Neural crest cell (in vitro differentiated cells): ENCODE results near the gene CHMP1B. TPM values are rescaled to one million over a fixed set of nuclear protein-coding genes. Genes with fewer than 3 reads are reported as not detected.

Experiments used
- DNase-seq: peaks from one replicate; pipeline ENCODE4 v3.0.0; 2021; ENCODE audit warnings: low read depth, mixed read lengths, low spot score
- H3K27ac Mint-ChIP-seq: one replicate; pipeline ENCODE4 v1.8.0; 2021; ENCODE audit warnings: mild to moderate bottlenecking, mixed read lengths; ENCODE audit not compliant: unreplicated experiment
- H3K27me3 Mint-ChIP-seq: 2 replicates; pipeline ENCODE4 v1.8.0; 2021; ENCODE audit warnings: low read depth, mild to moderate bottlenecking, mixed read lengths
- H3K36me3 Mint-ChIP-seq: 2 replicates; pipeline ENCODE4 v1.8.0; 2021; ENCODE audit warnings: low read depth, mild to moderate bottlenecking, mixed read lengths
- H3K4me1 Mint-ChIP-seq: 2 replicates; pipeline ENCODE4 v1.8.0; 2021; ENCODE audit warnings: mixed read lengths
- H3K4me3 Mint-ChIP-seq: one replicate; pipeline ENCODE4 v1.8.0; 2021; ENCODE audit warnings: mild to moderate bottlenecking, mixed read lengths
- H3K9me3 Mint-ChIP-seq: 2 replicates; pipeline ENCODE4 v1.8.0; 2021; ENCODE audit warnings: mixed read lengths
- total RNA-seq: library from RNA; stranded (reverse); gene quantifications from 2 replicates; pipeline ENCODE4 v1.2.1, GENCODE V29; 2021
- TF ChIP-seq, protein P1 (sequence below): fragments of 200-600 bp; sonication (generic); conservative IDR thresholded peaks from 2 replicates; pipeline ENCODE4 v1.5.0; 2021; ENCODE audit warnings: antibody characterized with exemption, mild to moderate bottlenecking

The CHMP1B gene
- total RNA-seq, 1 donor from 2014 or later: 23.7 TPM

GRCh38 chr18:11877497-11878135 is 26.4 kb downstream of the CHMP1B start:
- H3K4me1 Mint-ChIP-seq: no peaks in the 10 kb centered on the region
- DNase-seq: no peak
- H3K27ac Mint-ChIP-seq: no peak overlapping the region
- no peaks in the 10 kb centered on the region for H3K27me3 Mint-ChIP-seq
- peaks cover 12% of the 10 kb centered on the region for H3K36me3 Mint-ChIP-seq
- H3K4me3 Mint-ChIP-seq: no peak overlapping the region
- TF ChIP-seq, protein P1, sequence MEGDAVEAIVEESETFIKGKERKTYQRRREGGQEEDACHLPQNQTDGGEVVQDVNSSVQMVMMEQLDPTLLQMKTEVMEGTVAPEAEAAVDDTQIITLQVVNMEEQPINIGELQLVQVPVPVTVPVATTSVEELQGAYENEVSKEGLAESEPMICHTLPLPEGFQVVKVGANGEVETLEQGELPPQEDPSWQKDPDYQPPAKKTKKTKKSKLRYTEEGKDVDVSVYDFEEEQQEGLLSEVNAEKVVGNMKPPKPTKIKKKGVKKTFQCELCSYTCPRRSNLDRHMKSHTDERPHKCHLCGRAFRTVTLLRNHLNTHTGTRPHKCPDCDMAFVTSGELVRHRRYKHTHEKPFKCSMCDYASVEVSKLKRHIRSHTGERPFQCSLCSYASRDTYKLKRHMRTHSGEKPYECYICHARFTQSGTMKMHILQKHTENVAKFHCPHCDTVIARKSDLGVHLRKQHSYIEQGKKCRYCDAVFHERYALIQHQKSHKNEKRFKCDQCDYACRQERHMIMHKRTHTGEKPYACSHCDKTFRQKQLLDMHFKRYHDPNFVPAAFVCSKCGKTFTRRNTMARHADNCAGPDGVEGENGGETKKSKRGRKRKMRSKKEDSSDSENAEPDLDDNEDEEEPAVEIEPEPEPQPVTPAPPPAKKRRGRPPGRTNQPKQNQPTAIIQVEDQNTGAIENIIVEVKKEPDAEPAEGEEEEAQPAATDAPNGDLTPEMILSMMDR: no peak
- peaks cover 2% of the 10 kb centered on the region for H3K9me3 Mint-ChIP-seq

- H3K36me3 Mint-ChIP-seq: peaks cover 6% of the 10 kb centered on the region
- H3K4me3 Mint-ChIP-seq: no peak overlapping the region
- H3K27me3 Mint-ChIP-seq: no peaks in the 10 kb centered on the region
- no peak overlapping the region for H3K27ac Mint-ChIP-seq
- H3K4me1 Mint-ChIP-seq: no peaks in the 10 kb centered on the region
- TF ChIP-seq, protein P1: no peak
- no peaks in the 10 kb centered on the region for H3K9me3 Mint-ChIP-seq
- DNase-seq: no peak
Observed at GRCh38 chr18:11880586-11881304, 29.5 kb downstream of the CHMP1B start.

DNA sequence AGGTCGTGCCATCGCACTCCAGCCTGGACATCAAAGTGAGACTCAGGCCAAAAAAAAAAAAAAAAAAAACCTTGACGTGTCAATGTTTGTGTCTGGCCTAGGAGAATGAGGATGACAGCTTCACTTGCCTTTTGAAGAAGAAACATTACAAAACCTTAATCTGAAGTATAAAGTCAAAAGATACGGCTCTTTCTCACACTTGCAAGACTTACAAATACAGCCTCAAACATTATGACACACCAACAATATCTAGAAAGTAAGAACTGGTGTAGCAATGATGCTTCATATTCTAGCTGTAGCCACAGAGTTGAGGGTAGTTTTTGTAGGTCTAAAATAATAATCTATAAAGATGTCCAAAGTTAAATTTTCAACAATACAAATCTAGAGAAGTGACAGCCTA is 31.4 kb downstream of the CHMP1B start:
- H3K4me1 Mint-ChIP-seq: no peaks in the 10 kb centered on the region
- TF ChIP-seq, protein P1: no peak

GRCh38 chr18:11883153-11883552 is 31.9 kb downstream of the CHMP1B start:
- no peak overlapping the region for H3K27ac Mint-ChIP-seq
- H3K27me3 Mint-ChIP-seq: no peaks in the 10 kb centered on the region
- no peaks in the 10 kb centered on the region for H3K4me1 Mint-ChIP-seq
- H3K9me3 Mint-ChIP-seq: no peaks in the 10 kb centered on the region
- peaks cover 2% of the 10 kb centered on the region for H3K36me3 Mint-ChIP-seq
- no peak for DNase-seq
- TF ChIP-seq, protein P1: no peak
- H3K4me3 Mint-ChIP-seq: no peak overlapping the region

More for the DNA sequence above, 31.4 kb downstream of the CHMP1B start:
- no peak for DNase-seq
- Mint-ChIP-seq H3K27ac (no peak overlapping the region), H3K4me3 (no peak overlapping the region), H3K36me3 (peaks cover 2% of the 10 kb centered on the region), H3K27me3 (no peaks in the 10 kb centered on the region), H3K9me3 (no peaks in the 10 kb centered on the region)

DNA sequence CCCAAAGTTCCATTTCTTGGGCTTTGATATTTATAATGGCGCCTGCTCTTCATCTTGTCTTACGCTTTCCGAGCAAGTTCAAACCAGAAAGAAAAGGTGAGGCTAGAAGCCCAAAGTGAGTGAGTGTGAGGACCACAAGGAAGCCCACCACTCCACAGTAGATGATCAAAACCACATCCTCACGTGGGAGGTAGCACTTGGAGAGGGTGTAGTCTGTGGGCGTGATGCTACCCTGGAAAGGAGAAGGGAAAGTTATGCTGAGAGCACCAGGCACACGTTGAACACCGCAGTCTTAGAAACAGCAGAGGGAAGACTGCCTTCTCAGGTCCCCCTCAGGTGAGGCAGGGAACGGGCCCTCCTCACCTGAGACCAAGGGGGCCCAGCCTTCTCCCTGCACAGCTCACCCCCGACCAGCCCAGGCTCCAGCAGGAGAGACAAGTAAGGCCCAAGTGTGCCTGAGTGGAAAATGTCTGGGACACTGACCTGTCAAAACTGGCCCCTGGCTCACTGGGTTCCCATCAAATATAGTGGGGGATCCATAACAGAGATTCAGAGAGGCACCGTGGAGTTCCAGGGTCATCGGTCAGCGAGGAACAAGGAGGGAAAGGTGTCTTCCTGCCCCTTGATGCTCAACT is 33.3 kb downstream of the CHMP1B start:
- Mint-ChIP-seq H3K27ac (no peak overlapping the region), H3K36me3 (peaks cover 2% of the 10 kb centered on the region), H3K27me3 (no peaks in the 10 kb centered on the region), H3K4me3 (no peak overlapping the region), H3K9me3 (no peaks in the 10 kb centered on the region), H3K4me1 (no peaks in the 10 kb centered on the region)
- DNase-seq: no peak
- TF ChIP-seq, protein P1: no peak
